ENCODE results near the gene TMEM164.

- TF ChIP-seq CTCF (IDR thresholded peaks at IDR 0.05; ENCODE audit: low read length) (no peak), EZH2 (optimal IDR thresholded peaks at IDR 0.05; ENCODE audit: low read depth, low read length) (no peak), EZH2phosphoT487 (IDR thresholded peaks at IDR 0.05; ENCODE audit: low read length) (no peak)
Observed at GRCh38 chrX:110097920-110098319, 95.0 kb downstream of the TMEM164 start.

Data from MM.1S (cell line).